HG03045 (cell line): ENCODE results near the gene AIM2.
A peak's percentile ranks its signal among the peaks of the same experiment; 100 is the strongest.

ENCODE experiments used
- ATAC-seq: cut with Tn5 transposase; IDR thresholded peaks from one replicate; pipeline ENCODE4 v1.9.1; 2021; ENCODE audit warnings: mild to moderate bottlenecking, moderate library complexity; ENCODE audit not compliant: unreplicated experiment

Gene AIM2

DNA sequence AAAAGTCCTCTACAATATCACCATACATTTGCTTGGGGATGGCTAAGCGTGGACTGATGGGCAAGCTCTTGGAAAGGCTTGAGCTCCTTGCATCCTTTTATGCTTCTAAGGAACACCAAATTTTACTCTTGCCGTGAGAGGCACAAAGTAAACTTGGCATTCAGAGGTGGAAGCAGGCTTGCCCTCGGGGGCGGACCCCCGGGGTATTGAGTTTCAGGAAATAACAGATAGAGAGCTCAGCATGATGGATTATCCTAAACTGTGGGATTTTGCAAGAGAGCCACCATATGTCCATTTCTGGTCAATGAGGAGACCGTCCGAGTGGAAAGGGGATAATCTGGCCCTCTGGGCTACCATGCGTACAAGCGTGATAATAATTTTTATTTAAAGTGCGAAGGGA is 52.8 kb downstream of the AIM2 start:
- no peak for ATAC-seq

DNA sequence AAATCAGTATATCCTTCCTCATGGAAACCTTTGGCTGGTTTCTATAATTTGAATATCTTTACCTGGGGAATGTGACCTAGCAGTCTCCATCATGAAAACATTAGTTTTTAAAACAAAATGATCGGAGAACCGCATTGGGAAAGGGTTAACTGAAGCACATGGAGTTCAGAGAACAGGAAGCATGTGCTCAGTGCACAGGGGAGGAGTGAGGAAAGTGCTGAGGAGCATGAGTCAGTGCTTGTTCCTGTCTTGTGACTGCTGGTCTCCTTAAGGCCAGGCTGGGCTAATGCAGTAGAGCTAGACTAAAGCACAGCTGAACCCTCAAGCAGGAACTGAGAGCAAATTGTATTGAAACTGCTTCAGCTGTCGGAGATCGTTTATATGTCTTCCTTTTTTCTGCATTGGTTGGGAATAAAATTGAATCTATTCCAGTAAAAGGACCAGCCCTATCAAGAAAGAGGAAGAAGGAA is 61.1 kb downstream of the AIM2 start:
- peak; percentile 93 for ATAC-seq

DNA sequence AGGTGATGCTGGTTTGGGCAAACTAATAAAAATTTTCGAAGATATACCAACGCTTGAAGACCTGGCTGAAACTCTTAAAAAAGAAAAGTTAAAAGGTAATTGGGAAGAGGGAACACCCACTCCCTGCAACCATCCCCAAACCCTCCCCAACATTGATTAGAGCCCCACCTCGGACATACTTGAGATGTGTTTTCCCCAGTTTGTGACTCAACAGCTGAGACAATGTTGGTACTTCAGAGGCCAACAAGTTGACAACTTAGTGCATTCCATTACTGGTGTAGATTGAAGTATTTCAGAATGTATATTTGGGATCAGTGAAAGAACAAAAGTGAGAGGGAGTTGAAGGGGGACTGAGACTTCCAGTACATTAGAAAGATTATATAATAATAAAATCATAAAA is 61.7 kb downstream of the AIM2 start:
- no peak for ATAC-seq

DNA sequence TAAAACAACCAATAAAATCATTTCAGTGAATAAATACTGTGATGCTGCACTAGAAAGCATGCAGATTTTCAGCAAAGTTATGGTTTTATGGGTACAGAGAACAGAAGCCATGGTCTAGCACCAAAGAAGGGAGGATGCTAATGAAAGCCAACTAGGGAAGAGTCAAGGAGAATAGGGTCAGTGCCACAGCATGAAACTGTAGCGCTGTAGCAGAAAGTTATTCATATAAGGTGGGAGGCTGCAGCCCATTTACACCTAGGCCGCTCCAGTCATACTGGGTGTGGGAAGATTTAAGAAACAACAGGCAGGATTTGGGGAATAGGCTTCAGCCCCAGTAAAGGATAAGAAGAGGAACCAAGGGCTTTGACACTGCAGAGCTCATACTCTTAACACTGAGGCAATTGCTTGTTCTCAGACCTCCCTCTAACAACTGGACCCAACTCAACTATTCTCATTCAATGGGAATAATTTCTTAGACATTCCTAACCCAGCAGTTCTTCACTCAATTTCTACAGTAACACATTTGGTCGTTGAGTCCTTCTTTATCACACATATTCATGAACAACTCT is 62.5 kb downstream of the AIM2 start:
- no peak for ATAC-seq

DNA sequence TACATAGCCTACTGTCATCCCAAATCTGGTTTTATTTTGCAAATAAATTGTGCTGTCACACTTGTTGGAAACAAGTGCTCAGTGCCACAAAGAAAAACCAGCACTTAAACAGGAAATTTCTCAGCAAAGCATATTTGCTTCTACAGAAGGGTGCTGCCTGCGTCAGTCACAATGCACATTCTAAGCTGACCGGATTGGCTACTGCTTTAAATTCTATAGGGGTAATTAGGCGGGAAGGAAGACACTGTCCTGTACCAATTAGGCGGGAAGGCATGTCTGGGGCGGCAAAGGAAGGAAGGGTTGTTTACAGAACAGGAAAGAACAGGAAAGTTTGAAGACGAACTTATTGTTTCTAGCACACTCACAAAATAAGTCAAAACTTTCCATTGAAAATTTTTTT is 64.1 kb downstream of the AIM2 start:
- ATAC-seq: no peak
